ENCODE data around the gene NMRK1.

DNA sequence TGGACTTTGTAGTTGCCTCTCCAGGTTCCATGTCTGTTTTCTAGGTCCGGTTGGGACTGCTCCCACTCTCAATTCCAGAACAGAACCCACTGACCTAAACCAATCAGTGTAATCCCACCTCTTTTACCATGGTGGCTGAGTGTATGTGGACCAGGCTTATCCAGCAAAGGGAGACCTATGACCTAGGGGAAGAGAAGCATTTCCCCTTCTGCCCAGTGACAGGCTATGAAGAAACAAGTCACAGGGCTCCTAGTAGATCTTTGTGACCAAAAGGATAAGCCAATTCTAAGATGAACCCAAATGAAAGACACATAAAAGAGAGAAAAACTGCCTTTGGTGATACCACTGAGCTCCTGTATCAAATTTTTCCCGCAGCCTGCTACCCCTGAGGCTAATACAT is 6.3 kb downstream of the NMRK1 start:
- TF ChIP-seq POLR2A (IDR thresholded peaks at IDR 0.05; ENCODE audit: low read length) (no peak), GATA1 (IDR thresholded peaks at IDR 0.05; ENCODE audit: low read depth, low read length) (no peak)

All from erythroblast (primary cell).